ENCODE measurements around the gene ANKRD9. TPM values are rescaled to one million over a fixed set of nuclear protein-coding genes. Genes with fewer than 3 reads are reported as not detected.
A peak's percentile ranks its signal among the peaks of the same experiment; 100 is the strongest.

The ANKRD9 gene
- total RNA-seq, 3 donors from 2014 or later = 6.7 to 11.0 (median 8.7) TPM

- ATAC-seq = peak; percentile 19 to 42
- peak overlapping the region; percentile 59 for H3K4me3 Mint-ChIP-seq
Observed at GRCh38 chr14:102508774-102509745, 516 bp downstream of the ANKRD9 start.

GRCh38 chr14:102508410-102508773, 1.2 kb downstream of the ANKRD9 start:
- Mint-ChIP-seq H3K4me3 (peak overlapping the region; percentile 59), H3K4me1 (ENCODE audit: low read depth) (peaks cover 12% of the 10 kb centered on the region), H3K27me3 (ENCODE audit: low read depth) (no peaks in the 10 kb centered on the region), H3K36me3 (ENCODE audit: insufficient read depth) (no peaks in the 10 kb centered on the region), H3K9me3 (no peaks in the 10 kb centered on the region)
- ATAC-seq = no peak
- DNase-seq = no peak

More at GRCh38 chr14:102508774-102509745, 516 bp downstream of the ANKRD9 start:
- peaks cover 12% of the 10 kb centered on the region for H3K4me1 Mint-ChIP-seq (ENCODE audit: low read depth)
- H3K36me3 Mint-ChIP-seq (ENCODE audit: insufficient read depth) = no peaks in the 10 kb centered on the region
- no peaks in the 10 kb centered on the region for H3K9me3 Mint-ChIP-seq
- no peaks in the 10 kb centered on the region for H3K27me3 Mint-ChIP-seq (ENCODE audit: low read depth)
- DNase-seq = peak; percentile 36

- H3K4me3 Mint-ChIP-seq = peak overlapping the region; percentile 48
- no peak for DNase-seq
Observed at GRCh38 chr14:102507857-102508312, 1.7 kb downstream of the ANKRD9 start.

GRCh38 chr14:102507081-102507856, 2.3 kb downstream of the ANKRD9 start:
- H3K4me3 Mint-ChIP-seq = no peak overlapping the region
- H3K36me3 Mint-ChIP-seq (ENCODE audit: insufficient read depth) = no peaks in the 10 kb centered on the region
- H3K27me3 Mint-ChIP-seq (ENCODE audit: low read depth) = no peaks in the 10 kb centered on the region
- peaks cover 12% of the 10 kb centered on the region for H3K4me1 Mint-ChIP-seq (ENCODE audit: low read depth)
- ATAC-seq = no peak
- no peaks in the 10 kb centered on the region for H3K9me3 Mint-ChIP-seq
- DNase-seq = no peak

More at GRCh38 chr14:102507857-102508312, 1.7 kb downstream of the ANKRD9 start:
- Mint-ChIP-seq H3K9me3 (no peaks in the 10 kb centered on the region), H3K4me1 (ENCODE audit: low read depth) (peaks cover 12% of the 10 kb centered on the region), H3K27me3 (ENCODE audit: low read depth) (no peaks in the 10 kb centered on the region), H3K36me3 (ENCODE audit: insufficient read depth) (no peaks in the 10 kb centered on the region)
- no peak for ATAC-seq

GRCh38 chr14:102506626-102506925, 3.0 kb downstream of the ANKRD9 start:
- DNase-seq = no peak
- Mint-ChIP-seq H3K4me1 (ENCODE audit: low read depth) (peaks cover 12% of the 10 kb centered on the region), H3K9me3 (no peaks in the 10 kb centered on the region), H3K36me3 (ENCODE audit: insufficient read depth) (no peaks in the 10 kb centered on the region), H3K4me3 (no peak overlapping the region), H3K27me3 (ENCODE audit: low read depth) (no peaks in the 10 kb centered on the region)
- no peak for ATAC-seq

- peaks cover 10% of the 10 kb centered on the region for H3K4me1 Mint-ChIP-seq (ENCODE audit: low read depth)
- DNase-seq = no peak
- ATAC-seq = no peak
- H3K9me3 Mint-ChIP-seq = no peaks in the 10 kb centered on the region
- no peaks in the 10 kb centered on the region for H3K27me3 Mint-ChIP-seq (ENCODE audit: low read depth)
- H3K4me3 Mint-ChIP-seq = no peak overlapping the region
- H3K36me3 Mint-ChIP-seq (ENCODE audit: insufficient read depth) = no peaks in the 10 kb centered on the region
Observed at GRCh38 chr14:102505775-102506625, 3.6 kb downstream of the ANKRD9 start.

- DNase-seq (no peak), ATAC-seq (no peak)
- Mint-ChIP-seq H3K4me1 (ENCODE audit: low read depth) (peaks cover 8% of the 10 kb centered on the region), H3K4me3 (no peak overlapping the region), H3K27me3 (ENCODE audit: low read depth) (no peaks in the 10 kb centered on the region), H3K36me3 (ENCODE audit: insufficient read depth) (no peaks in the 10 kb centered on the region), H3K9me3 (no peaks in the 10 kb centered on the region)
Observed at GRCh38 chr14:102505000-102505619, 4.5 kb downstream of the ANKRD9 start.

GRCh38 chr14:102504328-102504999, 5.1 kb downstream of the ANKRD9 start:
- no peak overlapping the region for H3K4me3 Mint-ChIP-seq
- no peaks in the 10 kb centered on the region for H3K27me3 Mint-ChIP-seq (ENCODE audit: low read depth)
- H3K4me1 Mint-ChIP-seq (ENCODE audit: low read depth) = peaks cover 8% of the 10 kb centered on the region
- DNase-seq (no peak), ATAC-seq (no peak)
- no peaks in the 10 kb centered on the region for H3K9me3 Mint-ChIP-seq
- H3K36me3 Mint-ChIP-seq (ENCODE audit: insufficient read depth) = no peaks in the 10 kb centered on the region

- H3K9me3 Mint-ChIP-seq = no peaks in the 10 kb centered on the region
- no peak overlapping the region for H3K4me3 Mint-ChIP-seq
- no peaks in the 10 kb centered on the region for H3K36me3 Mint-ChIP-seq (ENCODE audit: insufficient read depth)
- peaks cover 8% of the 10 kb centered on the region for H3K4me1 Mint-ChIP-seq (ENCODE audit: low read depth)
- no peaks in the 10 kb centered on the region for H3K27me3 Mint-ChIP-seq (ENCODE audit: low read depth)
- no peak for DNase-seq
- no peak for ATAC-seq
Observed at GRCh38 chr14:102503641-102504327, 5.8 kb downstream of the ANKRD9 start.

- H3K4me3 Mint-ChIP-seq = no peak overlapping the region
- DNase-seq = no peak
- no peaks in the 10 kb centered on the region for H3K36me3 Mint-ChIP-seq (ENCODE audit: insufficient read depth)
- H3K9me3 Mint-ChIP-seq = no peaks in the 10 kb centered on the region
- peaks cover 8% of the 10 kb centered on the region for H3K4me1 Mint-ChIP-seq (ENCODE audit: low read depth)
- no peaks in the 10 kb centered on the region for H3K27me3 Mint-ChIP-seq (ENCODE audit: low read depth)
- no peak for ATAC-seq
Observed at GRCh38 chr14:102502571-102502970, 7.0 kb downstream of the ANKRD9 start.

GRCh38 chr14:102501751-102502315, 7.7 kb downstream of the ANKRD9 start:
- ATAC-seq = no peak
- H3K4me1 Mint-ChIP-seq (ENCODE audit: low read depth) = peaks cover 8% of the 10 kb centered on the region
- H3K36me3 Mint-ChIP-seq (ENCODE audit: insufficient read depth) = no peaks in the 10 kb centered on the region
- no peaks in the 10 kb centered on the region for H3K27me3 Mint-ChIP-seq (ENCODE audit: low read depth)
- no peak overlapping the region for H3K4me3 Mint-ChIP-seq
- no peak for DNase-seq
- H3K9me3 Mint-ChIP-seq = no peaks in the 10 kb centered on the region

GRCh38 chr14:102500713-102501112, 8.9 kb downstream of the ANKRD9 start:
- Mint-ChIP-seq H3K36me3 (ENCODE audit: insufficient read depth) (no peaks in the 10 kb centered on the region), H3K9me3 (no peaks in the 10 kb centered on the region)

More at GRCh38 chr14:102500713-102501112, 8.9 kb downstream of the ANKRD9 start:
- DNase-seq (no peak), ATAC-seq (no peak)
- H3K4me1 Mint-ChIP-seq (ENCODE audit: low read depth) = peaks cover 8% of the 10 kb centered on the region
- H3K4me3 Mint-ChIP-seq = no peak overlapping the region
- H3K27me3 Mint-ChIP-seq (ENCODE audit: low read depth) = no peaks in the 10 kb centered on the region
